CD14-positive monocyte (primary cell): ENCODE measurements around the gene UST. TPM values are rescaled to one million over a fixed set of nuclear protein-coding genes. Genes with fewer than 3 reads are reported as not detected.

Experiments
- DNase-seq, 3 donors: peaks; one replicate each; pipeline ENCODE4 v3.0.0-alpha.2; 2011 to 2022
- H2AFZ ChIP-seq: 2 replicates; pipeline ENCODE4 v1.6.0; 2012; ENCODE audit warnings: mild to moderate bottlenecking, low read depth, low read length, inconsistent platforms; ENCODE audit not compliant: insufficient read depth, poor library complexity, severe bottlenecking
- H3K27ac ChIP-seq, 2 donors: 1 replicate in 1 of 2; 2 replicates in 1 of 2; pipeline ENCODE4 v1.5.1; 2012 to 2013; ENCODE audit warnings: low read length in 2 of 2, control low read depth in 1 of 2, inconsistent platforms in 1 of 2, low read depth in 1 of 2, mild to moderate bottlenecking in 1 of 2
- H3K27me3 ChIP-seq, 2 donors: one replicate each; pipeline versions ENCODE4 v1.6.0 to v1.6.1; 2011 to 2013; ENCODE audit warnings: low read length in 2 of 2; ENCODE audit not compliant: control insufficient read depth in 2 of 2, insufficient read depth in 2 of 2
- H3K36me3 ChIP-seq, 2 donors: replicated peaks in 1 of 2; 1 replicate in 1 of 2; 2 replicates in 1 of 2; pipeline versions ENCODE4 v1.5.1 to v1.6.1; 2012 to 2013; ENCODE audit warnings: low read length in 2 of 2, control low read depth in 1 of 2, inconsistent platforms in 1 of 2, mild to moderate bottlenecking in 1 of 2; ENCODE audit not compliant: insufficient read depth in 2 of 2, control insufficient read depth in 1 of 2
- H3K4me1 ChIP-seq, 2 donors: 1 replicate in 1 of 2; 2 replicates in 1 of 2; pipeline versions ENCODE4 v1.5.1 to v1.6.1; 2012 to 2013; ENCODE audit warnings: low read length in 2 of 2, control low read depth in 1 of 2, inconsistent platforms in 1 of 2, mild to moderate bottlenecking in 1 of 2, moderate library complexity in 1 of 2; ENCODE audit not compliant: insufficient read depth in 2 of 2, control insufficient read depth in 1 of 2
- H3K4me2 ChIP-seq: replicated peaks from 2 replicates; pipeline ENCODE3; 2012; ENCODE audit warnings: low read length, moderate library complexity, mild to moderate bottlenecking; ENCODE audit not compliant: poor library complexity, severe bottlenecking; ENCODE audit errors: extremely low read depth
- H3K4me3 ChIP-seq, 3 experiments: fragments of 200-600 bp in 1 of 3; sonication (generic) in 1 of 3; replicated peaks in 1 of 3; 1 replicate in 2 of 3; 2 replicates in 1 of 3; pipeline ENCODE4 v1.5.1; 2011 to 2013; ENCODE audit warnings: low read length in 3 of 3, mild to moderate bottlenecking in 3 of 3, control low read depth in 2 of 3, low read depth in 2 of 3, inconsistent platforms in 1 of 3, moderate library complexity in 1 of 3
- H3K79me2 ChIP-seq: 2 replicates; pipeline ENCODE4 v1.6.0; 2012; ENCODE audit warnings: mild to moderate bottlenecking, control low read depth, inconsistent platforms, low read length, moderate library complexity; ENCODE audit not compliant: insufficient read depth
- H3K9ac ChIP-seq: 2 replicates; pipeline ENCODE4 v1.6.0; 2017; ENCODE audit warnings: low read length, mild to moderate bottlenecking; ENCODE audit not compliant: insufficient read depth, poor library complexity, severe bottlenecking
- H3K9me3 ChIP-seq, 2 donors: replicated peaks in 1 of 2; 1 replicate in 1 of 2; 2 replicates in 1 of 2; pipeline versions ENCODE4 v1.5.1 to v1.6.1; 2012 to 2013; ENCODE audit warnings: low read length in 2 of 2, control low read depth in 1 of 2; ENCODE audit not compliant: control insufficient read depth in 1 of 2, insufficient read depth in 1 of 2
- H4K20me1 ChIP-seq: 2 replicates; pipeline ENCODE4 v1.6.0; 2012; ENCODE audit warnings: mild to moderate bottlenecking, low read length, control low read depth, moderate library complexity; ENCODE audit not compliant: insufficient read depth
- H3K27ac Mint-ChIP-seq, 7 donors: one replicate each; pipeline ENCODE4 v1.8.0; 2020; ENCODE audit warnings: mild to moderate bottlenecking in 7 of 7, mixed read lengths in 7 of 7, moderate library complexity in 6 of 7, inconsistent platforms in 2 of 7
- H3K27me3 Mint-ChIP-seq, 3 donors: one replicate each; pipeline ENCODE4 v1.8.0; 2021 to 2022; ENCODE audit warnings: low read depth in 3 of 3, mild to moderate bottlenecking in 3 of 3, mixed read lengths in 3 of 3, moderate library complexity in 3 of 3, inconsistent platforms in 1 of 3
- H3K36me3 Mint-ChIP-seq, 2 donors: one replicate each; pipeline ENCODE4 v1.8.0; 2020; ENCODE audit warnings: mixed read lengths in 2 of 2, inconsistent platforms in 1 of 2, mild to moderate bottlenecking in 1 of 2
- H3K4me1 Mint-ChIP-seq: one replicate; pipeline ENCODE4 v1.8.0; 2020; ENCODE audit warnings: mild to moderate bottlenecking, mixed read lengths
- H3K4me3 Mint-ChIP-seq, 2 donors: one replicate each; pipeline ENCODE4 v1.8.0; 2020; ENCODE audit warnings: mild to moderate bottlenecking in 2 of 2, mixed read lengths in 2 of 2, moderate library complexity in 1 of 2
- H3K9me3 Mint-ChIP-seq, 7 donors: one replicate each; pipeline ENCODE4 v1.8.0; 2020 to 2022; ENCODE audit warnings: mixed read lengths in 7 of 7, mild to moderate bottlenecking in 6 of 7, moderate library complexity in 6 of 7, inconsistent platforms in 2 of 7
- WGBS: methylation state at CpG from one replicate; pipeline ENCODE4 v1.1.5; 2013; ENCODE audit warnings: missing lambda C conversion rate; ENCODE audit not compliant: insufficient coverage; 5-methylcytosine and 5-hydroxymethylcytosine counted together
- intact Hi-C, 2 donors: fragments of 100-400 bp; cut with micrococcal nuclease; formaldehyde crosslinking; loops; one replicate each; pipeline versions ENCODE4 v1.15.0 to v1.15.1; 2023
- polyA plus RNA-seq, 3 donors: library from polyadenylated mRNA; depleted of rRNA in 1 of 3; unstranded in 2 of 3; stranded (reverse) in 1 of 3; fragments of 300-500 nt in 2 of 3; fragments of >200 nt in 1 of 3; fragmentation: Illumina TruSeq in 2 of 3; gene quantifications; 1 replicate in 2 of 3; 2 replicates in 1 of 3; pipeline ENCODE4 v1.2.3, GENCODE V29; 2012 to 2021
- TF ChIP-seq, protein P1 (sequence below): fragments of 200-600 bp; IDR thresholded peaks from one replicate; pipeline ENCODE4 v1.8.0; 2022; ENCODE audit warnings: antibody characterized with exemption, mild to moderate bottlenecking

The UST gene
- polyA plus RNA-seq, 3 donors, result 0.33 to 0.53 (median 0.48) TPM

DNA sequence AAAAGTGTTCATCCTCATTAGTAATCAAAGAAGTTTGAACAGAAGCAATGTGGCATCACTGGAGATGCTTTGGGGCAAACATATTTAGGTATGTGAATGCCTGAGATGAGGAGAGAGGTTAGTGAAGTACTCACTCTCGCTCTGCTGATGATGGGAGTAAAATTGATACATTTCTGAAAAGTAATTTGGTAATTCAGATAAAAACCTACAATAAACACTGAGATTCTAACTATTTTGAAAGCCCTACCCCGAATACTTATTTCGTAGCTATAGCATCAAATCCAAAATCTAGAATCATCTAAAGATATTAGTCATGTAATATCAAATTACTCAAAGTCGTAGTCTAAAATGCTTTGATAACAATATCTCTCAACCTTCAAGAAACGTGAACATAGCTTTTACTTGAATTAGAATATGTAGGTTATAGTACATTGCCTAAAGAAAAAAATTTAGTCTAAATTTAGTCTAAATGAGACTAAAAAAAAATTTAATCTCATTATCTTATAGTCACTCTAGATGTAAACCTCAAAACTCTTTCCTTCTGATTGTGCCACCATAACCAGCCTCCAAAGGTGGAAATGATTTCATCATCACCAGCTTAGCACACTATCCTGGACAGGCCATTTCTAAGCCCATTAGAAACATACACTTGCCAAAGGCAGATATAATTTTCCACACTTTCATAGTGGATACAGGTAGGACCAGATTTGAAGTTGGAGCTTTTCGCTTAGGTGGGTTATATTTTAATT, 338.2 kb downstream of the UST start:
- Histone ChIP-seq H3K4me1 (peaks cover 3 to 12% of the 10 kb centered on the region in 2 donors), H3K4me3 (no peak overlapping the region), H3K79me2 (no peaks in the 10 kb centered on the region), H3K27ac (no peak overlapping the region), H3K9me3 (no peaks in the 10 kb centered on the region), H4K20me1 (no peaks in the 10 kb centered on the region), H3K27me3 (no peaks in the 10 kb centered on the region), H3K36me3 (no peaks in the 10 kb centered on the region), H2AFZ (no peak overlapping the region), H3K9ac (no peak overlapping the region), H3K4me2 (no peak overlapping the region)
- Mint-ChIP-seq H3K36me3 (no peaks in the 10 kb centered on the region), H3K27ac (no peak overlapping the region), H3K4me3 (no peak overlapping the region), H3K27me3 (peaks cover 0 to 4% (median 1%) of the 10 kb centered on the region in 3 donors), H3K9me3 (no peaks in the 10 kb centered on the region), H3K4me1 (peaks cover 17% of the 10 kb centered on the region)
- intact Hi-C loops, result loop anchor here (5.0 to 10.0 kb wide), 2 partner anchors 90 to 347 kb away; no protein-coding TSS in a partner anchor
- WGBS, result no CpG with 5 or more reads among the region's 6 CpGs
- no peak for DNase-seq
- TF ChIP-seq, protein P1, sequence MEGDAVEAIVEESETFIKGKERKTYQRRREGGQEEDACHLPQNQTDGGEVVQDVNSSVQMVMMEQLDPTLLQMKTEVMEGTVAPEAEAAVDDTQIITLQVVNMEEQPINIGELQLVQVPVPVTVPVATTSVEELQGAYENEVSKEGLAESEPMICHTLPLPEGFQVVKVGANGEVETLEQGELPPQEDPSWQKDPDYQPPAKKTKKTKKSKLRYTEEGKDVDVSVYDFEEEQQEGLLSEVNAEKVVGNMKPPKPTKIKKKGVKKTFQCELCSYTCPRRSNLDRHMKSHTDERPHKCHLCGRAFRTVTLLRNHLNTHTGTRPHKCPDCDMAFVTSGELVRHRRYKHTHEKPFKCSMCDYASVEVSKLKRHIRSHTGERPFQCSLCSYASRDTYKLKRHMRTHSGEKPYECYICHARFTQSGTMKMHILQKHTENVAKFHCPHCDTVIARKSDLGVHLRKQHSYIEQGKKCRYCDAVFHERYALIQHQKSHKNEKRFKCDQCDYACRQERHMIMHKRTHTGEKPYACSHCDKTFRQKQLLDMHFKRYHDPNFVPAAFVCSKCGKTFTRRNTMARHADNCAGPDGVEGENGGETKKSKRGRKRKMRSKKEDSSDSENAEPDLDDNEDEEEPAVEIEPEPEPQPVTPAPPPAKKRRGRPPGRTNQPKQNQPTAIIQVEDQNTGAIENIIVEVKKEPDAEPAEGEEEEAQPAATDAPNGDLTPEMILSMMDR, result no peak

DNA sequence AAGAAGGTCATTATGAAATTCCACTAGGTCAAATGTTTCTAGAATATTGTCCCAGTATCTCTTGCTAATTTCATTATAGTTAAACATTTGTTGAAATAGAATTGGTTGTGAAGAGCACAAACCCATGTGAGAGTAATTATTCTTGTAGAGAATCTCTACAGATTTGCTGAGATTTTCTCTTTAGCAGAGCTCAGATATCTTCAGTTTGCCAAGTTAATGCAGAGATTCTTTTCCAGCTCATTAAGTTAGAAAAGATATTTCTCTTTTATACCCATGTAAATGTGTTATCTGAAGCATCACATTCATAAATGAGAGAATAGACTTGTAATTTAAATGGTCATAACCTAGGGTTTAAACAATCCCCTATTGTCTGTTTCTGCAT, 338.7 kb downstream of the UST start:
- no peak for DNase-seq
- Histone ChIP-seq H3K9ac (no peak overlapping the region), H3K4me3 (no peak overlapping the region), H3K79me2 (no peaks in the 10 kb centered on the region), H3K36me3 (no peaks in the 10 kb centered on the region), H2AFZ (no peak overlapping the region), H4K20me1 (no peaks in the 10 kb centered on the region), H3K9me3 (no peaks in the 10 kb centered on the region), H3K4me2 (no peak overlapping the region), H3K27me3 (no peaks in the 10 kb centered on the region), H3K27ac (no peak overlapping the region), H3K4me1 (peaks cover 0 to 8% of the 10 kb centered on the region in 2 donors)
- Mint-ChIP-seq H3K36me3 (no peaks in the 10 kb centered on the region), H3K4me1 (peaks cover 14% of the 10 kb centered on the region), H3K4me3 (no peak overlapping the region), H3K27me3 (peaks cover 0 to 4% (median 1%) of the 10 kb centered on the region in 3 donors), H3K27ac (no peak overlapping the region), H3K9me3 (no peaks in the 10 kb centered on the region)
- TF ChIP-seq, protein P1, result no peak
- intact Hi-C loops, result loop anchor here in 1 of 2 donors (10.0 kb wide), 1 partner anchor 89 kb away; no protein-coding TSS in a partner anchor
